HCT116 (cell line): Measurements from ENCODE around the gene FAM131C.

ENCODE experiments used
- CEBPB ChIP-seq: IDR thresholded peaks from 2 replicates; pipeline ENCODE4 v1.6.1; 2012; ENCODE audit warnings: low read depth
- ELF1 ChIP-seq: IDR thresholded peaks from 2 replicates; pipeline ENCODE4 v1.6.1; 2012; ENCODE audit warnings: low read depth, borderline replicate concordance
- EZH2 ChIP-seq: fragments of 200-600 bp; sonication (generic); IDR thresholded peaks from 2 replicates; pipeline ENCODE4 v1.6.1; 2017; ENCODE audit warnings: antibody characterized with exemption, mixed run types
- POLR2A ChIP-seq: IDR thresholded peaks from 2 replicates; pipeline ENCODE4 v1.7.0; 2011; ENCODE audit warnings: borderline replicate concordance; ENCODE audit not compliant: insufficient read depth, insufficient read length; ENCODE audit errors: extremely low read depth
- POLR2AphosphoS5 ChIP-seq: IDR thresholded peaks from 2 replicates; pipeline ENCODE4 v1.6.1; 2011; ENCODE audit warnings: mild to moderate bottlenecking, low read depth, low read length, moderate library complexity
- RAD21 ChIP-seq: IDR thresholded peaks from 2 replicates; pipeline ENCODE4 v1.6.1; 2012; ENCODE audit warnings: low read depth, mild to moderate bottlenecking
- TF ChIP-seq, protein P1 (sequence below), 3 experiments: fragments of 200-600 bp in 1 of 3; sonication (generic) in 1 of 3; IDR thresholded peaks in 2 of 3; conservative IDR thresholded peaks in 1 of 3; 2 replicates each; pipeline ENCODE4 v1.5.1; 2012 to 2017; ENCODE audit warnings: low read depth in 2 of 3, low read length in 2 of 3, antibody characterized with exemption in 1 of 3, borderline replicate concordance in 1 of 3, control low read depth in 1 of 3, mild to moderate bottlenecking in 1 of 3, mixed read lengths in 1 of 3, mixed run types in 1 of 3, moderate library complexity in 1 of 3; ENCODE audit not compliant: insufficient read depth in 1 of 3

DNA sequence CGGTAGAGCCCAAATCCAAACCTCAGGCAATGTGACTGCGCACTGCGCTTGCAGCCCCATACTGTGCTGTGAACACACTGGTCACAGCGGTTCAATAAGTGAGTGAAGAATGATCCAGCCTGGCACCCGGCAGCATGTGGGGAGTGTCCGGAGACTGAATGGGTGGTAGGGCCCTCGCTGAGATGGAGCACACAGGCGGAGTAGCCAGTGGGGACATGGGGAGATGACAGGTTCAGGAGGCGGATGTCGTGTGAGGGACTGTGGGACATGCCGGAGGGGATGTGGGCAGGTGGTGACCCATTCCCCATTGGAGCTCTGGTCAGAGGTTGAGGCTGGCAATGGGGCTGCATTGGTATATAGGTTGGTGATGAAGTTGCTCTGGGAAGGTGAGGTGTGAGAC lies 63.8 kb downstream of the FAM131C start:
- TF ChIP-seq EZH2, result no peak
- no peak for TF ChIP-seq ELF1
- TF ChIP-seq, protein P1, sequence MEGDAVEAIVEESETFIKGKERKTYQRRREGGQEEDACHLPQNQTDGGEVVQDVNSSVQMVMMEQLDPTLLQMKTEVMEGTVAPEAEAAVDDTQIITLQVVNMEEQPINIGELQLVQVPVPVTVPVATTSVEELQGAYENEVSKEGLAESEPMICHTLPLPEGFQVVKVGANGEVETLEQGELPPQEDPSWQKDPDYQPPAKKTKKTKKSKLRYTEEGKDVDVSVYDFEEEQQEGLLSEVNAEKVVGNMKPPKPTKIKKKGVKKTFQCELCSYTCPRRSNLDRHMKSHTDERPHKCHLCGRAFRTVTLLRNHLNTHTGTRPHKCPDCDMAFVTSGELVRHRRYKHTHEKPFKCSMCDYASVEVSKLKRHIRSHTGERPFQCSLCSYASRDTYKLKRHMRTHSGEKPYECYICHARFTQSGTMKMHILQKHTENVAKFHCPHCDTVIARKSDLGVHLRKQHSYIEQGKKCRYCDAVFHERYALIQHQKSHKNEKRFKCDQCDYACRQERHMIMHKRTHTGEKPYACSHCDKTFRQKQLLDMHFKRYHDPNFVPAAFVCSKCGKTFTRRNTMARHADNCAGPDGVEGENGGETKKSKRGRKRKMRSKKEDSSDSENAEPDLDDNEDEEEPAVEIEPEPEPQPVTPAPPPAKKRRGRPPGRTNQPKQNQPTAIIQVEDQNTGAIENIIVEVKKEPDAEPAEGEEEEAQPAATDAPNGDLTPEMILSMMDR (IDR thresholded peaks at IDR 0.05 in 2 of 3, conservative IDR thresholded peaks at IDR 0.05 in 1 of 3; ENCODE audit: borderline replicate concordance in 1 of 3, insufficient read depth in 1 of 3, low read depth in 2 of 3, low read length in 2 of 3), result no peak
- TF ChIP-seq CEBPB, result no peak
- no peak for TF ChIP-seq POLR2AphosphoS5
- TF ChIP-seq POLR2A, result no peak
- TF ChIP-seq RAD21, result no peak
